Sigmoid colon (tissue), 7 donors: ENCODE data around the gene ACOX3. TPM values are rescaled to one million over a fixed set of nuclear protein-coding genes. Genes with fewer than 3 reads are reported as not detected.
A peak's percentile ranks its signal among the peaks of the same experiment; 100 is the strongest.

Source experiments
- DNase-seq: peaks from one replicate; pipeline ENCODE4 v3.0.0-alpha.2; 2019
- H3K27ac ChIP-seq, 4 donors: fragments of 200-600 bp; sonication (generic); one replicate each; pipeline ENCODE4 v1.5.1; 2016 to 2019; ENCODE audit warnings: mild to moderate bottlenecking in 1 of 4
- H3K27me3 ChIP-seq, 3 donors: fragments of 200-600 bp; sonication (generic); one replicate each; pipeline ENCODE4 v1.5.1; 2019; ENCODE audit warnings: mild to moderate bottlenecking in 1 of 3
- H3K36me3 ChIP-seq, 4 donors: fragments of 200-600 bp; sonication (generic); one replicate each; pipeline ENCODE4 v1.5.1; 2016 to 2019
- H3K4me1 ChIP-seq, 4 donors: fragments of 200-600 bp; sonication (generic); one replicate each; pipeline ENCODE4 v1.5.1; 2017 to 2019
- H3K4me3 ChIP-seq, 4 donors: fragments of 200-600 bp; sonication (generic); one replicate each; pipeline ENCODE4 v1.5.1; 2017 to 2019; ENCODE audit warnings: mild to moderate bottlenecking in 2 of 4, moderate library complexity in 1 of 4
- H3K9me3 ChIP-seq, 4 donors: fragments of 200-600 bp in 3 of 4; sonication (generic) in 3 of 4; one replicate each; pipeline versions ENCODE4 v1.5.1 to v1.6.1; 2013 to 2019
- CTCF ChIP-seq, 4 experiments: fragments of 450-650 bp in 3 of 4; fragments of 200-600 bp in 1 of 4; IDR thresholded peaks; one replicate each; pipeline ENCODE4 v1.5.1; 2016 to 2019; ENCODE audit warnings: antibody characterized with exemption in 4 of 4, mild to moderate bottlenecking in 3 of 4, moderate library complexity in 2 of 4
- EP300 ChIP-seq, 4 donors: sonication (generic); formaldehyde crosslinking; IDR thresholded peaks; one replicate each; pipeline ENCODE4 v1.6.1; 2017; ENCODE audit warnings: antibody characterized with exemption in 4 of 4
- POLR2A ChIP-seq, 2 donors: fragments of 450-650 bp; IDR thresholded peaks; one replicate each; pipeline ENCODE4 v1.6.1; 2016; ENCODE audit warnings: antibody characterized with exemption in 2 of 2, mild to moderate bottlenecking in 2 of 2, moderate library complexity in 2 of 2
- POLR2AphosphoS5 ChIP-seq, 4 donors: sonication (generic); formaldehyde crosslinking; IDR thresholded peaks; one replicate each; pipeline ENCODE4 v1.6.1; 2017; ENCODE audit warnings: antibody characterized with exemption in 4 of 4
- WGBS, 2 donors: extraction: QIAGEN DNeasy Blood & Tissue Kit; methylation state at CpG; one replicate each; pipeline ENCODE4 v1.1.7; 2013; 5-methylcytosine and 5-hydroxymethylcytosine counted together
- intact Hi-C: fragments of 100-400 bp; cut with DNase I; formaldehyde crosslinking; loops from one replicate; pipeline ENCODE4 v1.15.1; 2023
- polyA plus RNA-seq, 3 donors: library from polyadenylated mRNA; stranded (reverse); fragments of 200-250 nt; gene quantifications; one replicate each; pipeline ENCODE4 v1.2.3, GENCODE V29; 2013
- total RNA-seq, 4 donors: library from RNA; depleted of rRNA; stranded (reverse); fragments of >200 nt; gene quantifications; one replicate each; pipeline ENCODE4 v1.1.0, GENCODE V29; 2016
- donor health status: healthy with polysubstance abuse.
- donor health status: Bipolar disorder and iron deficiency.
- donor health status: healthy.

The ACOX3 gene
- total and polyA plus RNA-seq, 7 donors, result 8.4 to 51.0 (median 24.8) TPM

- peaks cover 24 to 66% (median 42%) of the 10 kb centered on the region in 4 donors for H3K36me3 ChIP-seq
- H3K9me3 ChIP-seq, result no peaks in the 10 kb centered on the region
- no peak for DNase-seq
- 91 to 92% methylated on average over 26 of the region's 26 CpGs for WGBS, 2 donors
- TF ChIP-seq POLR2A (IDR thresholded peaks at IDR 0.05) (no peak), EP300 (IDR thresholded peaks at IDR 0.05) (no peak), POLR2AphosphoS5 (IDR thresholded peaks at IDR 0.05) (no peak), CTCF (IDR thresholded peaks at IDR 0.05) (no peak)
- H3K4me1 ChIP-seq, result peaks cover 0 to 19% (median 14%) of the 10 kb centered on the region in 4 donors
- H3K27me3 ChIP-seq, result no peaks in the 10 kb centered on the region
- peak overlapping the region in 1 of 4 donors; percentile 51 for H3K27ac ChIP-seq
- H3K4me3 ChIP-seq, result no peak overlapping the region
- intact Hi-C loops, result no loop called here
Observed at GRCh38 chr4:8384397-8385060, 56.0 kb downstream of the ACOX3 start.

- TF ChIP-seq POLR2A (IDR thresholded peaks at IDR 0.05) (no peak), CTCF (IDR thresholded peaks at IDR 0.05) (no peak), EP300 (IDR thresholded peaks at IDR 0.05) (no peak), POLR2AphosphoS5 (IDR thresholded peaks at IDR 0.05) (no peak)
- no peak for DNase-seq
- intact Hi-C loops, result no loop called here
- Histone ChIP-seq H3K27me3 (no peaks in the 10 kb centered on the region), H3K4me1 (peaks cover 0 to 19% (median 14%) of the 10 kb centered on the region in 4 donors), H3K27ac (peak overlapping the region in 3 of 4 donors; percentile 17 to 51 (median 33)), H3K36me3 (peaks cover 16 to 66% (median 38%) of the 10 kb centered on the region in 4 donors), H3K4me3 (no peak overlapping the region), H3K9me3 (no peaks in the 10 kb centered on the region)
- 78 to 82% methylated on average over 19 of the region's 19 CpGs for WGBS, 2 donors
Observed at GRCh38 chr4:8383451-8384160, 56.9 kb downstream of the ACOX3 start.

DNA sequence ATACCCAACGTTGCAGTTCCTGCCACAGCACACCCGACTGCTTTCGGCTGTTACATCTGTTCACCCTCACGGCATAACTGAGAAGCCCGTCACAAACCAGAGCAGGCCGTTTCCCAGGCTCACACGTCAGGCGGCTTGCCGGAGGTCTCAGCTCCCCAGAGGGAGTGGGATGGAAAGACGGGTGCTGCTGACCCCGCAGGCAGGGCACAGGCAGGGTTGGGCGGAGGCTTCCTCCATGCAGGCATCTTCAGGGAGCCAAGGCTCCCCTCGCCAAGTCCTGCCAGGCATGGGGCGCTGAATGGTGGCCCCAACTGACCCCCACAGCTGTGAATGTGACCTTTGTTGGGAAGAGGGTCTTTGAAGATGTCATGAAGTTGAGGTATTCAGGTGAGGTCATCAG is 57.5 kb downstream of the ACOX3 start:
- 92 to 93% methylated on average over 14 of the region's 14 CpGs for WGBS, 2 donors
- intact Hi-C loops, result no loop called here
- no peak for TF ChIP-seq EP300 (IDR thresholded peaks at IDR 0.05)
- no peak overlapping the region for H3K4me3 ChIP-seq
- DNase-seq, result no peak
- peak overlapping the region in 2 of 4 donors; percentile 33 to 51 for H3K27ac ChIP-seq
- peaks cover 0 to 19% (median 14%) of the 10 kb centered on the region in 4 donors for H3K4me1 ChIP-seq
- H3K9me3 ChIP-seq, result no peaks in the 10 kb centered on the region
- no peaks in the 10 kb centered on the region for H3K27me3 ChIP-seq
- H3K36me3 ChIP-seq, result peaks cover 10 to 66% (median 33%) of the 10 kb centered on the region in 4 donors

DNA sequence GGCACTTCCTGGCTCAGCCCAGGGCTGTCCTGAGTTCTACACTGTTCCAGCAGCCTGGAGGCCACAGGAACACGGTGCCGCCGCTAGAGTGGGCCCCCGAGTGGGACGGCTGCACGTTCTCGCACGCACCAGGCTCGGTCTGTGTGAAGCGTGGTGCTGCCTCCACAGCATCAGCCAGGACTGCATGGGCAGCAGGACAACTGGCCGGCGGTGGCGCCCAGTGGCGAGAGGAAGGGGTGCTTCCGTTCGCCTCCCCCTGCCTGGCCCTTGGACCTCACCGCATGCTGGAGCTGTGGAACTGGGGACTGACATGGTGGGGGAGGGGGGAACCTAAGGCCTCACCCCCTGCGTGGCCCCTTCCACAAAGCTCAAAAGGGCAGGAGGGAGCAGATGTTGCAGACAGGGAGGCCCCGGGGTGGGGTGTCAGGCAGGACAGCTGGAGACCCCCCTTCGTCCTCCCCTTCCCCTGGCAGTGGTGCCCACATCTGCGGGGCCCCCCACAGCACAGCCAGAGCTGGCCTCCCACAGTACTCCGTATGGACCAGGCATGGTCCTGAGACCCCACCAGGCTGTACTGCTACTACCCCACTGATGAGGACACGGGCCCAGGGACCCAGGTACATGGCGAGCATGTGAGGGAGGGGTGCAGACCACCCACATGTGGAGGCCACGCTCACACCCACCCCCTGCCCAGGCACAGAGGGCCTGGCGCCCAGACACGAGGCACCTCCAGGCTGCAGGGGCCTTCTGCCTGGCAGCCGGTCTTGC is 58.5 kb downstream of the ACOX3 start:
- no peak overlapping the region for H3K4me3 ChIP-seq
- H3K27ac ChIP-seq, result no peak overlapping the region
- no peaks in the 10 kb centered on the region for H3K27me3 ChIP-seq
- intact Hi-C loops, result no loop called here
- no peak for DNase-seq
- peaks cover under 1 to 66% (median 24%) of the 10 kb centered on the region in 4 donors for H3K36me3 ChIP-seq
- H3K4me1 ChIP-seq, result peaks cover 0 to 19% (median 14%) of the 10 kb centered on the region in 4 donors
- no peaks in the 10 kb centered on the region for H3K9me3 ChIP-seq
- 95% methylated on average over 28 of the region's 28 CpGs for WGBS, 2 donors
- no peak for TF ChIP-seq POLR2A (IDR thresholded peaks at IDR 0.05)
- TF ChIP-seq CTCF (IDR thresholded peaks at IDR 0.05), result no peak
- TF ChIP-seq EP300 (IDR thresholded peaks at IDR 0.05), result no peak
- TF ChIP-seq POLR2AphosphoS5 (IDR thresholded peaks at IDR 0.05), result no peak
